Mucosa of rectum (tissue), 2 donors: ENCODE measurements around the gene SORCS2.

Experiments used
- H3K27ac ChIP-seq, 2 donors: one replicate each; pipeline ENCODE4 v1.7.0; 2013; ENCODE audit warnings: inconsistent platforms in 2 of 2, low read depth in 2 of 2, low read length in 2 of 2
- H3K27me3 ChIP-seq, 2 donors: one replicate each; pipeline ENCODE4 v1.7.0; 2013; ENCODE audit warnings: low read length in 2 of 2; ENCODE audit not compliant: control insufficient read depth in 2 of 2, insufficient read depth in 2 of 2
- H3K36me3 ChIP-seq, 2 donors: one replicate each; pipeline ENCODE4 v1.7.0; 2013; ENCODE audit warnings: low read length in 2 of 2; ENCODE audit not compliant: control insufficient read depth in 2 of 2, insufficient read depth in 2 of 2
- H3K4me1 ChIP-seq, 2 donors: one replicate each; pipeline ENCODE4 v1.7.0; 2013; ENCODE audit warnings: low read length in 2 of 2, mild to moderate bottlenecking in 1 of 2; ENCODE audit not compliant: control insufficient read depth in 2 of 2, insufficient read depth in 2 of 2
- H3K4me3 ChIP-seq, 2 donors: one replicate each; pipeline ENCODE4 v1.7.0; 2013; ENCODE audit warnings: low read length in 2 of 2
- H3K9ac ChIP-seq, 2 donors: one replicate each; pipeline ENCODE4 v1.7.0; 2013; ENCODE audit warnings: low read length in 2 of 2, low read depth in 1 of 2, mild to moderate bottlenecking in 1 of 2
- H3K9me3 ChIP-seq, 2 donors: one replicate each; pipeline ENCODE4 v1.7.0; 2013; ENCODE audit warnings: low read length in 2 of 2; ENCODE audit not compliant: control insufficient read depth in 2 of 2
- donor health status: healthy.
- donor health status: Normal muscosa, but diverticular disease.

Gene SORCS2

DNA sequence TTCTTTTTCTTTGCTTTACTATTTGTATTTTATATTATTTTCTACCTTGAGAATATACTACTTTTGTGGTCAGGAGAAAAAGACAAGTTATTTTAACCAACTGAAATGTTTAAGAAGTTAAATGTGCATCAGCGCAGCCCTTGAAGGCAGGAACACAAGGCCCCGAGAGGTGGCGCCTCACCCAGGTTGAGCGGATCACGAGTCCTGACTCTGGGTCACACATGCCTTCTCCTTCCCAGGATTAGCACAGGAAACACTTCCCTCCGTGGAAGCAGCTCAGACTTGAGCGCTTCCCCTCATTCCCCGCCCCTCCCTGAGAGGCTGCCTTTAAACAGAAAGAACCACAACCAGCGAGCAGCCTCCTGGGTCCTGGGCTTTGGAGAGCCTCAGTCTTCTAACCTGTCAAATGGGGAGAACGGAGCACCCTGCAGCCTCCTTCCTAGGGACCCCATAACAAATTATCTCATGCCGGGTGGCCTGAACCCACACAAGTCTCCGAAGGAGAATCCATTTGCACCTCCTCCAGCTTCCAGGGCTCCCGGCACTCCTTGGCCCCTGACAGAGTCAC is 529.7 kb downstream of the SORCS2 start:
- Histone ChIP-seq H3K36me3 (no peaks in the 10 kb centered on the region), H3K27ac (no peak overlapping the region), H3K9me3 (no peaks in the 10 kb centered on the region), H3K27me3 (peaks cover 3 to 10% of the 10 kb centered on the region in 2 donors), H3K9ac (no peak overlapping the region), H3K4me3 (no peak overlapping the region), H3K4me1 (no peaks in the 10 kb centered on the region)

DNA sequence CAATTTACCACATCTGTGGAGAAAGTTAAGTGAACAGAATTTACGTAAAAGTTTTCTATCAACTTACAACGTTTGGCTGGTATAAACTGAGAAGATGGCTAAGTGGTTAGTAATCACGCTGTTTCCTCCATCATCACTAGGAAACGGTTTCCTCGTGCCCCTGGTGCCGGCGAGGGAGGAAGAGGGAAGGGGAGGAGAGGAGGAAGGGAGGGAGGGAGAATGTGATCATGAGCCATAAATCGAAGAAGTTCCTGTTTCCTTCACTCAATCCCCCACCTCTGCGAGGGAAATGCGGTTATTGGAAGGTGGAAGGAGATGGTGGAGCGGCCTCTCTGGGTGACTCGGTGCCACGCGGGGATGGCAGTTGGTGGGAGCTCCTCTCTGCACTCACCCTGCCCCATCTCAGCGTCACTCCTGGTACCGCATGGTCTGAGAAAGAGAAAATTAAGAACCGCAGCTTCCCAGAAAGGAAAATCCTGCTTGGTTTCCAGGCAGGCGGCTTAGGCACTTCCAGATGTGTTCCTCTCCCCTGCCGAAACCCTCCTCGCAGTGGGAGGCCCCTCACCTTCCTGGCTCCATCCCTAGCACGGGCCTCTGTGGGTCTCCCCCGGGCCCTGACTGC is 530.5 kb downstream of the SORCS2 start:
- Histone ChIP-seq H3K9ac (no peak overlapping the region), H3K4me1 (no peaks in the 10 kb centered on the region), H3K27ac (no peak overlapping the region), H3K4me3 (no peak overlapping the region), H3K36me3 (no peaks in the 10 kb centered on the region), H3K9me3 (no peaks in the 10 kb centered on the region), H3K27me3 (peaks cover 3 to 10% of the 10 kb centered on the region in 2 donors)

GRCh38 chr4:7723625-7724024 is 531.3 kb downstream of the SORCS2 start:
- peaks cover 3 to 7% of the 10 kb centered on the region in 2 donors for H3K27me3 ChIP-seq
- no peak overlapping the region for H3K4me3 ChIP-seq
- H3K4me1 ChIP-seq: no peaks in the 10 kb centered on the region
- no peaks in the 10 kb centered on the region for H3K36me3 ChIP-seq
- no peaks in the 10 kb centered on the region for H3K9me3 ChIP-seq
- H3K9ac ChIP-seq: no peak overlapping the region
- H3K27ac ChIP-seq: no peak overlapping the region

- Histone ChIP-seq H3K27me3 (no peaks in the 10 kb centered on the region), H3K27ac (no peak overlapping the region), H3K9me3 (no peaks in the 10 kb centered on the region), H3K9ac (no peak overlapping the region), H3K4me1 (no peaks in the 10 kb centered on the region), H3K36me3 (no peaks in the 10 kb centered on the region), H3K4me3 (no peak overlapping the region)
These were observed 533.6 kb downstream of the SORCS2 start for GRCh38 chr4:7725951-7726350.

- Histone ChIP-seq H3K27ac (no peak overlapping the region), H3K9ac (no peak overlapping the region), H3K4me3 (no peak overlapping the region), H3K36me3 (no peaks in the 10 kb centered on the region), H3K27me3 (no peaks in the 10 kb centered on the region), H3K4me1 (no peaks in the 10 kb centered on the region), H3K9me3 (no peaks in the 10 kb centered on the region)
These were observed 534.5 kb downstream of the SORCS2 start for GRCh38 chr4:7726665-7727413.

GRCh38 chr4:7727749-7728148 is 535.4 kb downstream of the SORCS2 start:
- H3K36me3 ChIP-seq: no peaks in the 10 kb centered on the region
- H3K4me3 ChIP-seq: no peak overlapping the region
- no peak overlapping the region for H3K9ac ChIP-seq
- H3K4me1 ChIP-seq: no peaks in the 10 kb centered on the region
- no peak overlapping the region for H3K27ac ChIP-seq
- H3K27me3 ChIP-seq: no peaks in the 10 kb centered on the region
- H3K9me3 ChIP-seq: no peaks in the 10 kb centered on the region

DNA sequence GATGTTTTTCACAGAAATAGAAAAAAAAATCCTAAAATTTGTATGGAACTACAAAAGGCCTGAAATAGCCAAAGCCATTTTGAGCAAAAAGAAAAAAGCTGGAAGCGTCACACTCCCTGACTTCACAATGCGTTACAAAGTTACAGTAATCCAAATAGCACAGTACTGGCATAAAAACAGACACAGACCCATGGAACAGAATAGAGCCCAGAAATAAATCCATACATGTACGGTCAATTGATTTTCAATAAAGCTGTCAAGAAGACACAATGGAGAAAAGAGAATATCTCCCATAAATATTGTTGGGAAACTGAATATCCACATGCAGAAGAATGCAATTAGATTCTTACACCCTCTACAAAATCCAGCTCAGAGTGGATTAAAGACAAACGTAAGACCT is 539.1 kb downstream of the SORCS2 start:
- Histone ChIP-seq H3K27me3 (peaks cover 0 to 4% of the 10 kb centered on the region in 2 donors), H3K36me3 (no peaks in the 10 kb centered on the region), H3K9ac (no peak overlapping the region), H3K4me1 (no peaks in the 10 kb centered on the region), H3K9me3 (no peaks in the 10 kb centered on the region), H3K27ac (no peak overlapping the region), H3K4me3 (no peak overlapping the region)

DNA sequence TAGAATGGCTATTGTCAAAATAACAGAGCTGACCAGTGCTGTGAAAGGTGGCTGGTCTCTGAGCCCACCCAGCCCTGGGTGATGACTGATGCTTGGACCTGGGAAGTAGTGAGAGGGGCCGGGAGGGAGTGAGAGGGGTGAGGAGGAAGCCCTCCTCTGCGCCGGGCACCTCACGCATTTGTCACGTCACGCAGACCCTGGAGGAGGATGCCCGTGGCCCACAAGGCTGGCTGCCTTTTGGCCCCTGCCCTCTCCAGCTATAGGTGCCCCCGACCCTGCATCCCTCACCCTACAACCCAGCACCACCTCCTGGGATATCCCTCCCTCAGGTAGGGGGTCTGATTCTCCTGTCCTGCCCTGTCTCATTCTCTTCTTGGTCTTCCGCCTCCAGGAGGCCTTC is 539.9 kb downstream of the SORCS2 start:
- Histone ChIP-seq H3K27ac (no peak overlapping the region), H3K27me3 (peaks cover 0 to 4% of the 10 kb centered on the region in 2 donors), H3K4me3 (no peak overlapping the region), H3K9me3 (no peaks in the 10 kb centered on the region), H3K4me1 (no peaks in the 10 kb centered on the region), H3K9ac (no peak overlapping the region), H3K36me3 (no peaks in the 10 kb centered on the region)

- Histone ChIP-seq H3K4me3 (no peak overlapping the region), H3K27ac (no peak overlapping the region), H3K4me1 (no peaks in the 10 kb centered on the region), H3K27me3 (peaks cover 0 to 4% of the 10 kb centered on the region in 2 donors), H3K36me3 (no peaks in the 10 kb centered on the region), H3K9me3 (no peaks in the 10 kb centered on the region), H3K9ac (no peak overlapping the region)
These were observed 540.9 kb downstream of the SORCS2 start for GRCh38 chr4:7733201-7733600.

GRCh38 chr4:7733801-7734650 is 541.7 kb downstream of the SORCS2 start:
- H3K27ac ChIP-seq: no peak overlapping the region
- H3K9me3 ChIP-seq: no peaks in the 10 kb centered on the region
- peaks cover 0 to 4% of the 10 kb centered on the region in 2 donors for H3K27me3 ChIP-seq
- H3K36me3 ChIP-seq: no peaks in the 10 kb centered on the region
- no peaks in the 10 kb centered on the region for H3K4me1 ChIP-seq
- no peak overlapping the region for H3K4me3 ChIP-seq
- no peak overlapping the region for H3K9ac ChIP-seq
